Endodermal cell (in vitro differentiated cells): Measurements from ENCODE around the gene SLIT1. TPM values are rescaled to one million over a fixed set of nuclear protein-coding genes. Genes with fewer than 3 reads are reported as not detected.

Experiments used
- DNase-seq: peaks from one replicate; pipeline ENCODE4 v3.0.0-alpha.2; 2017
- H3K27ac ChIP-seq: 2 replicates; pipeline ENCODE4 v1.5.1; 2013; ENCODE audit warnings: mild to moderate bottlenecking, low read depth, low read length, moderate library complexity
- H3K27me3 ChIP-seq: 2 replicates; pipeline ENCODE4 v1.6.1; 2013; ENCODE audit warnings: mild to moderate bottlenecking, low read length, moderate library complexity; ENCODE audit not compliant: insufficient read depth, control insufficient read depth, poor library complexity, severe bottlenecking
- H3K36me3 ChIP-seq: 2 replicates; pipeline ENCODE4 v1.7.0; 2013; ENCODE audit warnings: mild to moderate bottlenecking, low read length, moderate library complexity; ENCODE audit not compliant: control insufficient read depth, insufficient read depth
- H3K4me1 ChIP-seq: one replicate; pipeline ENCODE4 v1.7.0; 2013; ENCODE audit warnings: low read length; ENCODE audit not compliant: control insufficient read depth, insufficient read depth
- H3K4me3 ChIP-seq: 2 replicates; pipeline ENCODE4 v1.5.1; 2013; ENCODE audit warnings: mild to moderate bottlenecking, low read length, moderate library complexity
- H3K9ac ChIP-seq: 2 replicates; pipeline ENCODE4 v1.6.1; 2013; ENCODE audit warnings: mild to moderate bottlenecking, low read length, moderate library complexity; ENCODE audit not compliant: poor library complexity, severe bottlenecking; ENCODE audit errors: extremely low read depth
- H3K9me3 ChIP-seq: 2 replicates; pipeline ENCODE4 v1.6.1; 2013; ENCODE audit warnings: mild to moderate bottlenecking, low read length, moderate library complexity; ENCODE audit not compliant: control insufficient read depth
- H3K27ac Mint-ChIP-seq: 2 replicates; pipeline ENCODE4 v1.8.0; 2020; ENCODE audit warnings: mixed read lengths
- H3K27me3 Mint-ChIP-seq: 2 replicates; pipeline ENCODE4 v1.8.0; 2021; ENCODE audit warnings: mild to moderate bottlenecking, mixed read lengths; ENCODE audit not compliant: insufficient read depth
- H3K36me3 Mint-ChIP-seq: 2 replicates; pipeline ENCODE4 v1.8.0; 2020; ENCODE audit warnings: low read depth, mixed read lengths
- H3K4me1 Mint-ChIP-seq: 2 replicates; pipeline ENCODE4 v1.8.0; 2020; ENCODE audit warnings: mixed read lengths
- H3K4me3 Mint-ChIP-seq: 2 replicates; pipeline ENCODE4 v1.8.0; 2020; ENCODE audit warnings: mild to moderate bottlenecking, moderate library complexity, mixed read lengths
- H3K9me3 Mint-ChIP-seq: 2 replicates; pipeline ENCODE4 v1.8.0; 2020; ENCODE audit warnings: mild to moderate bottlenecking, mixed read lengths
- CTCF ChIP-seq: fragments of 200-600 bp; sonication (generic); conservative IDR thresholded peaks from 2 replicates; pipeline ENCODE4 v1.5.0; 2021; ENCODE audit warnings: antibody characterized with exemption, mild to moderate bottlenecking
- WGBS, 2 experiments: methylation state at CpG; one replicate each; pipeline versions ENCODE4 v1.1.5 to v1.1.7; 2013; ENCODE audit warnings: missing lambda C conversion rate in 2 of 2, mixed read lengths in 1 of 2; ENCODE audit not compliant: insufficient coverage in 1 of 2, insufficient read length in 1 of 2; 5-methylcytosine and 5-hydroxymethylcytosine counted together
- total RNA-seq, 2 donors: library from RNA; stranded (reverse); fragmentation: NEBNext Ultra II Directional in 1 of 2; extraction: Animal tissue kit (Norgen Biotek cat#: 25700) in 1 of 2; gene quantifications; 2 replicates in 1 of 2; 3 replicates in 1 of 2; pipeline ENCODE4 v1.2.1, GENCODE V29; 2021

Gene SLIT1
- total RNA-seq, 2 donors from 2014 or later = 0.97 to 2.4 TPM

GRCh38 chr10:97024168-97025073 lies 161.3 kb downstream of the SLIT1 start:
- no peak overlapping the region for H3K4me3 ChIP-seq
- H3K9ac ChIP-seq = no peak overlapping the region
- no peaks in the 10 kb centered on the region for H3K36me3 ChIP-seq
- no peak for TF ChIP-seq CTCF
- Mint-ChIP-seq H3K36me3 (no peaks in the 10 kb centered on the region), H3K4me1 (peaks cover 12% of the 10 kb centered on the region), H3K27ac (no peak overlapping the region), H3K9me3 (no peaks in the 10 kb centered on the region), H3K27me3 (no peaks in the 10 kb centered on the region), H3K4me3 (no peak overlapping the region)
- no peak for DNase-seq
- H3K27me3 ChIP-seq = no peaks in the 10 kb centered on the region
- no peaks in the 10 kb centered on the region for H3K4me1 ChIP-seq
- H3K27ac ChIP-seq = no peak overlapping the region
- 89 to 100% methylated on average over 3 to 12 of the region's 13 CpGs for WGBS, 2 experiments
- H3K9me3 ChIP-seq = no peaks in the 10 kb centered on the region

GRCh38 chr10:97023401-97024167 lies 162.2 kb downstream of the SLIT1 start:
- DNase-seq = no peak
- Histone ChIP-seq H3K4me1 (no peaks in the 10 kb centered on the region), H3K4me3 (no peak overlapping the region), H3K36me3 (no peaks in the 10 kb centered on the region), H3K27me3 (no peaks in the 10 kb centered on the region), H3K9me3 (no peaks in the 10 kb centered on the region), H3K27ac (no peak overlapping the region), H3K9ac (no peak overlapping the region)
- Mint-ChIP-seq H3K27ac (no peak overlapping the region), H3K36me3 (no peaks in the 10 kb centered on the region), H3K4me3 (no peak overlapping the region), H3K4me1 (peaks cover 12% of the 10 kb centered on the region), H3K9me3 (no peaks in the 10 kb centered on the region), H3K27me3 (no peaks in the 10 kb centered on the region)
- WGBS, 2 experiments = 88 to 90% methylated on average over 10 to 14 of the region's 14 CpGs
- no peak for TF ChIP-seq CTCF

- DNase-seq = peak; percentile 21
- H3K27ac ChIP-seq = no peak overlapping the region
- no peak overlapping the region for H3K27ac Mint-ChIP-seq
These were observed 163.1 kb downstream of the SLIT1 start for GRCh38 chr10:97022616-97023015.

More at GRCh38 chr10:97022616-97023015, 163.1 kb downstream of the SLIT1 start:
- no peak overlapping the region for H3K4me3 ChIP-seq
- H3K9me3 ChIP-seq = no peaks in the 10 kb centered on the region
- H3K4me1 Mint-ChIP-seq = peaks cover 12% of the 10 kb centered on the region
- no peaks in the 10 kb centered on the region for H3K4me1 ChIP-seq
- WGBS, 2 experiments = 93 to 94% methylated on average over 7 of the region's 7 CpGs
- no peak for TF ChIP-seq CTCF
- no peaks in the 10 kb centered on the region for H3K36me3 Mint-ChIP-seq
- H3K27me3 ChIP-seq = no peaks in the 10 kb centered on the region
- H3K9ac ChIP-seq = no peak overlapping the region
- H3K9me3 Mint-ChIP-seq = no peaks in the 10 kb centered on the region
- H3K4me3 Mint-ChIP-seq = no peak overlapping the region
- H3K36me3 ChIP-seq = no peaks in the 10 kb centered on the region
- H3K27me3 Mint-ChIP-seq = no peaks in the 10 kb centered on the region
